HG02759 (cell line): ENCODE results near the gene DNAH17.

Experiments used
- ATAC-seq: cut with Tn5 transposase; IDR thresholded peaks from one replicate; pipeline ENCODE4 v1.9.1; 2021; ENCODE audit warnings: mild to moderate bottlenecking, moderate library complexity; ENCODE audit not compliant: unreplicated experiment

The DNAH17 gene

DNA sequence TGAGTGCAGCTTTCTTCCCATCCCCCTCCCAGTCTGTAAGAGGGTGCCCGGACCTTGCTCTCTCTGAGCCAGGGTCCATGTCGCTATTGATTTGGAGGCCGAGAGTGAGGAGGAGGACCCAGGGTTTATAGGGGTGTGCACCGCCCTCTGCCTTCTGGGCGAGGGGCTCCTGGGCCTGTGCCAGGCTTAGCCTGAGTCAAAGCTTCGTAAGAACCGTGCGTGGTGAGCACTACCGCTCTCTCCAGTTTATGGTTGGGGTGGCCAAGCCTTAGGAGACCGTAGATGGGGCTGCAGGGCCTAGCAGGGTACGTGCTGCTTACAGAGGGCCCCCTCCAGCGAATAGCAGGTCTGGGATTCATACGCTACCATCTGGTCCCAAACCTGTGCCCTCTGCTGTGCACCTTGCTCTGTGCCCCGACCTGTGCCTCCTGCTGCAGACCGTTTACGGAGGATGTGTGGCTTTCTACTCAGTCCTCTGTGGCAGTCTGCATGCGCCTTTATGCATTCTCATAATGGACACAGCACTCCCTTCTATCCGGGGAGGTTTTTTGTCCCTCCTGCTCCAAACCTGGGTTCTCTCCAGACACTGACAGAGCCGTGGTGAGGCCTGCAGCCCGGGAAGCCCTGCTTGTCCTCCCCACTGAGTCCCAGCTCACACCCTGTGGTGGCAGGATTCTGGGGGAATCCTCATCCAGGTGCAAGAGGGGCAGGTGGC is 144.0 kb downstream of the DNAH17 start:
- ATAC-seq, result no peak

DNA sequence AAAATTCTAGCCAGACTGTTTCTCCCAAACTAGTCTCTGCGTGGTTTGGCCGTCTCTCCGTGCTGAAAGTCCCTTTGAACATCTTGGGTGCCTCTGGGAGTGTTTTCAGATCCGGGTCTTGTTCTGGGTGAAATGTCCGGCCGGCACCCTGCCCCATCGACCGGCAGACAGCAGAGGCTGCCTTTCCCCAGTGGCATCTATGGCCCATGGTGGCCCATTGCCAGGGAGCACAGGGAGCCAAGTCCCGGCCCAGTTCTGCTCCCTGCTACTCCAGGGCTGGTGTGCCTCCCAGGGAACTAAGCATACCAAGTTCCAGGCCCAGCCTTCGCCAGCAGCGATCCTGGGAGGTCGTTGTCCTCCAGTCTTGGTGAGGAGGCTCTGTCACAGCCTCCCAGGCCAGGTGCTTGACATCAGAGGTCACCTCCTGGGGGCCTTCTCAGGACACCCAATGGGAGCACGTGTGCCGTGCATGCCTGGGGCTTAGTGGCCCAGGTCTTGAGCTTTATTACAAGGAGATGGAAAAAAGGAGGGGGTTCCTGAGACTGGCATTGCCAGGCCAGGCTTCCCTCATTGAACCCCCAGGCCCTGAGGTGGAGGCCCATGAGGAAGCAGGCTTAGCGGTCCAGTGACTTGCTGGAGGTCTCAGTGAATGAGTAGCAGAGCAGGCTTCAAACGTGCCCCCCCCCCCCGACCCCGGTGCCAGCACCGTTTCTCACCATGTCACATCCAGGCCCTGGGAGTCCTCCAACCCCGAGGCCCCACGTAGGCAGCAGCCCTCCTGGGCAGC is 144.8 kb downstream of the DNAH17 start:
- no peak for ATAC-seq

DNA sequence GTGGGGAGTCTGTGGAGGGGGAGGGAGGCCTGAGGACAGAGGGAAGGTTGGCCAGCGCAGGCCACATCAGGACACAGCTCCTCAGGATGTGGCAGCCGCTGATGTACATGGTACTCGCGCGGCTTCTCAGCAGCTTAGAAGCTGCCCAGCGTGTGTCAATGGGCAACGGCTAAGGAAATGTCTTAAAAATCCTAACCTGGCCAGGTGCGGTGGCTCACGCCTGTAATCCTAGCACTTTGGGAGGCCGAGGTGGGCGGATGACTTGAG is 145.6 kb downstream of the DNAH17 start:
- ATAC-seq, result no peak

DNA sequence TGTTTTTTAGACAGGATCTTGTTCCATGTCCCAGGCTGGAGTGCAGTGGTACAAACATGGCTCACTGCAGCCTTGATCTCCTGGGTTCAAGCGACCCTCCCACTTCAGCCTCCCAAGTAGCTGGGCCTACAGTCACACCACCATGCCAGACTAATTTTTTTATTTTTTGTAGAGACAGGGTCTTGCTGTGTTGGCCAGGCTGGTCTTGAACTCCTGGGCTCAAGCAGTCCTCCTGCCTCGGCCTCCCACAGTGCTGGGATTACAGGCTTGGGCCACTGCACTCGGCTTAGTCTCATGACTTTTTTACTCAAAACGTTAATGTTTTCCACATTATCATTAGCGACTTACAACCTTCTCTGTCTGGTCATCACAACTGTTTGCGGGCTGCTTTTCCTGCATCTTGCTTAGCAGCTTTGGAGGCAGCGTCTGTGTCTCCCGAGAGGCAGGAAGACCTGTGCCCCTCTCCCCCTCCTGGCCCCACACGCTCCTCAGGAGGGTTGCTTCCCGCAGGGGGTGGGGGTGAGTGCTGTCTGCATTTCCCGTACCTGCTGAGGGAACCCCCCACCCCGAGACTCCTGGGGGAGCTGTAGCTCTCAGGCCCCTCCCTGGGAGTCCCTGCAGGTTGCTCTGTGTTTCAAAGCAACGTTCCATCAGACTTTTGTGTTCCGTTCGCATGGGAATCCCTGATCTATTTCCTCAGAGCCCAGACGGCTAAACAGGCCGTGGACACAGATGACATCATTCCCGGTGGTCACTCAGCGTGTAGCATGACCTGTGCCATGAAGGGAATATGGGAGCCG is 146.1 kb downstream of the DNAH17 start:
- ATAC-seq, result no peak

DNA sequence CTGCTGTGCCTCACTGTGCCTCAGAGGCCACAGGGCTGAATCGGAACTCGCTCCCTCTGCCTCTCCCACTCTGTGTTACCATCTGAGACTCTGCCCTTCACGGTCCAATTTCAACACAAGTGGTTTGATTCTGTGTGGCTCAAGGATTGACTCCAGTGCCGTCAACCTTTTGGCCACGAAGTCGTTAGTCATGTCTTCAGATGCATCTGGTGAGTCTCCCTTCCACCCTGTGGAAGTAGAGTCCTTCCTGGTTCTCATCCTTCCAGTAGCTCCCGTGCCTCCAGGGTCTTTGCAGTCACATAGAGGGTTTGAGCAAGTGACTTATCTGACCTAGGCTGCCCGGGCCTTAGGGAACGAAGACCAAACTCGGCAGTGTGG is 147.6 kb downstream of the DNAH17 start:
- no peak for ATAC-seq

DNA sequence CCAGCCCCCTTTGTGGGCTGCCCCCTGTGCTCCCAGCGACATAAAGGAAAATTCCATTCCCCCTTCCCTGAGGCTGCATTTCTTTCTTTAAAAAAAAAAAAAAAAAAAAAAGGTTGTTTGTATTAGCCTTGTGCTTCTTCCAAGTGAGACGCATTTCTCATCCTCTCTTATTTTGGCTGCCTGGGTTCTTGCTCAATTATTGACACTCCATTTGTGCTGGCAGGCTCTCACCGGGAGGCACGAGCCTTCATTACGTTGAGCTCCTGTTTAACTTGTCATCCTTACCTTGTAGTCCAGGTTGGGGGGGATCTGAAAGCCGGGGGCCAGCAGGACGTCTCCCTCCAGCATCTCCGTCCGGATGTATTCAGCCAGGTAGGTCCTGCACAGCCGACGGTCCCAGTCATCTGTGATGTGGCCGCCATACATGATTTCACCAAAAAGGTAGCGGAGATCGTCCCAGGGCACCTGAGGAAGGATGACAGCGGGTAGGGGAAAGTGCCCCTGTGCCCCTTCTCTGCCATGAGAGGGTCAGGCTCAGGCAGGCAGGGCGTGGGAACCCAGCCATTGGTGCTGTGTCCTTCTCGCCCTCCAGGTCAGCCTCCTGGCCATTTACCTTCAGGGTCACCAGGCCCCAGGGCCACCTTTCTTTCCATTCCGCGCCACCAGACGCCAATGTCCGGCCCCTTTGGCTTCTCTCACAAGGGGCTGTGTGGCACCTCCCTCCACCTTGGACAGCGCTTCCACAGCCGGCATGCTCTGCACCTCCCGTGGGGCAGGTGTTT is 148.2 kb downstream of the DNAH17 start:
- ATAC-seq, result no peak

DNA sequence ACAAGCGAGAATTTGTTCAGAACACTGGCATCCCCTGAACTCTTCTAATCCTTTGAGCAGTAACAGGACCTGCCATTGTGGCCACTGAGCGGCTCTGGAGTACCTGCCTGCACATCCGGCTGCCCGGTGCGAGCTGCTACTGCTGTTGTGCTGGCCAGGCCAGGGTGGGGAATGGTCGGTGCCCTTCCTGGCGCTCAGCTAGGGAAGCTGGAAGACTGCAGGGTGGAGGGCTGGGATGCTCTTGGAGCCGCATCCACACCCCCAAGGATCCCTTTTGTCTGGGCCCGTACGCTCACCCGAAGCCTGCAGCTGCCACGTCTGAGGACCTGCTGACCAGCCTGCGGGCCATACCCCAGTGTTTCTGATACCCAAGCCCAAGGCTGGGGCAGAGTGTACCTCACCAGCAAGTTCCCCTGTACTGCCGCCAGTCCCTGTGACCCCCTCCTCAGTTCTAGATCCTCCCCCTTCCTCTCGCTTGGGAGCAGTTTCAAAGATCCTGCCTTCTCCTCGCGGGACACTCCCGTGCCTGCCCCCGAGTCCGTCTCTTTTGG is 149.1 kb downstream of the DNAH17 start:
- no peak for ATAC-seq

DNA sequence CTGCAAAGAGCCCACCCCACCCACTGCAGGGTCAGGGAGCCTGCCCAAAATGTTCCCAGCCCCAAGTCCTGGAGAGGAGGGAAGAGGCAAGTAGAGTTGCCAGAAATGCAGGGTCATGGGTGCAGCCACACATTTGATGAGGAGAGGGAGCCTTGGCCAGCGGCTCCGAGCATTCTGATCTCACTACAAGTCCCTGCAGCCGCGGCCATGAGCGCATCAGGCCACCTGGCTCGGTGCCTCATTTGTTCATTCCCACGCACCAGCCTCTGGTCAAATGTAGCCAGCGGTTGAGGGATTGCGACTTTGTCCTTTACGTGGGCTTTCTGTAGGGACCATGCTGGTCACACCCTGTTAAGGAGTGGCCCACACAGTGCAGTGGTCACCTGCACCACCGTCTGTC is 150.1 kb downstream of the DNAH17 start:
- no peak for ATAC-seq

DNA sequence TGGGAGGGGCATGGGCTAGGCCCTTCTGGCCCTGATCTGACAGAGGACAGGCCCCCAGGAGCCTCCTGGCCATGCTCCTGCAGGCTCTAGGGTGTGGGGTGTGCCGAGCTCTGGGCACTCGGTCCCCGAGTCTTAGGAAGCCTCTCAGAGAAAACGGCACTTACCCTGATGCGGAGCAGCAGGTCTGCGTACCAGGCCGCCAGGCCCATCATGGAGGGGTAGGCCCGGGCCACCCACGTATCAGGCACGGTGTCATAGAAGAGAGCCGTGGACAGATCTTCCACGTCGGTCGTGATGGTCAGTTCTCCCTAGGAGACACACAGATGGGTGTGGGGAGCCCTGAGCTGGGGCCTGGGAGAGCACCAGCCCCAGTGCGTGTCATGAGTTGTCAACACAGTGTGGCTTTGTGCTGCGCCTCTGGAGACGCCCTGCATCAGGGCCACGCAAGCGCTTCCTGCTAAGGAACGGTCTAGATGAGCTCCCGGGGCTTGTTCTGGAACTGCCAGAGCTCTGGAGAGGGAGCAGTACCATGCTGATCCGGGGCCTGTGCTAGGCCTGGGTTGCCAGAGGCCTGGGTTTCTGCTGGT is 150.8 kb downstream of the DNAH17 start:
- ATAC-seq, result no peak

DNA sequence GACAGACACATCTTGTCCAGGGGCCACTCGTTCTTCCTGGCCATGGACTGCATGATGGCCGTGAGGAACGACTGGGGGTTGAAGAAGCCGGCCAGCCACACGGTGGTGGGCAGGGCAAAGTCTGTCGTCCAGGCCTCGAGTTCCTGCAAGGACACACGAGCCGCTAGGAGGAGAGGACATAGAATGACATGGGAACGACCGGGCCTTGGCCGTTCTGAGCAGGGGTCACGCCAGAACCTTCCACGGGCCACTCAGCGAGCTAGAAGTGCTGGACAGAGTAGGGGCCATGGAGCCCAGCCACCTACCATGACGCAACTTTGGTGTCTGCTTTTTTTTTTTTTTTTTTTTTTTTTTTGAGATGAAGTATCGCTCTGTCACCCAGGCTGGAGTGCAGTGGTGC is 151.8 kb downstream of the DNAH17 start:
- ATAC-seq, result no peak

DNA sequence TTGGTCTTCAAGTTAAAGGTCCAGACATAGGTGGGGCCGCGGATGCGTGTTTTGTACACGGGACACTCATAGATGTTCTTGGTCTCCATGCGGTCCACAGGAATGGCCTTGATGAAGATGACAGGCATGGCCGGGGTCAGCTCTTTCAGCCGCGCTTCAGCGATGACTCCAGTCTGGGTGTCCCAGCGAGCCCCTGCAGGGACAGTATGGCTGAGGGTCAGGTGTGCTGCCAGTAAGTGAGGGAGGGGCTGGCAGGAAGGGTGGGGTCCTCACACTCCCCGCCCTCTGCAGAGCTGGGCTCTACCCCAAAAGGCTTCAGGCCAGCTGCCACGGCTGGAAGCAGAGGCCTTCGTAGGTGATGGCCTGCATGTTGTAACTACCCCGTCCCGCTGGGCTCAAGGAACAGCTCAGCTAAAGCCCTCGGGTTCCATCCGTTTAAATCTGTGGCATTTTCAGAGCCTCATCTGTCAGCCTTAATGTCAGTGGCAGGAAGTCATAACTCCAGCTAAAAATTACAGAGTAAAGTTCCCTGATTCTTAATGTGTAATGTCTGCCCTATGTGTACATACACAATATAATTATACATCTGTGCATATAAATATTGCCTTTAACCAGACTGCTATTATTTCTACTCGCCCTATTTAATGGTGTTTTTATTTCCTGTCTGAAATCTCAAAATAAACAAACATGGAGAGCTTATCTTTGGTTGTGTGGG is 153.1 kb downstream of the DNAH17 start:
- no peak for ATAC-seq

DNA sequence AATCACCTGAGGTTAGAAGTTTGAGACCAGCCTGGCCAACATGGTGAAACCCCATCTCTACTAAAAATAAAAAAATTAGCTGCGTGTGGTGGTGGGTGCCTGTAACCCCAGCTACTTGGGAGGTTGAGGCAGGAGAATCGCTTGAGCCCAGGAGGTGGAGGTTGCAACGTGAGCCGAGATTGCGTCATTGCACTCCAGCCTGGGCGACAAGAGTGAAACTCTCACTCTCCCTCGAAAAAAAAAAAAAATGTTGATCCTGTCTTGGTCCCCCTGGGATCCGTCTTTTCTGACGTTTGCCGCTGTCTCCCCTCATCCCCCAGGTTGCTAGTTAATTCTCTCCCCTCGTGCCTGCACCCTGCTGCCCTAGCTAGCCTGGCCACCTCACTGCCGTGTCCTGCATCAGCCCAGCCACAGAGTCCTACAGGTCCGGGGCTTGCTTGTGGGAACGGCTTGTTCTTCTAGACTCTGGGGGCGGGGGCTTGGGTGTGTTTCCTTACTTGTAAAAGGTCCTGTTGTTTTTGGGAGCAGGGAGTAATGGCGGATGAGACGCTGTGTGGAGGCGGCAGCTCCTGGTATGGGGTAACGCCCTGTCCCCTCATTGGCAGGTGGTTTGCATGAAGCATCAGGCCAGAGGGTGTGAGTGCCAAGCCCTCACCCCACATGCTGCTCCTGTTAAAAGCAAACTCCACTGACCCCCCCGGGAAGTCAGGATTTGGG is 154.2 kb downstream of the DNAH17 start:
- ATAC-seq, result no peak

DNA sequence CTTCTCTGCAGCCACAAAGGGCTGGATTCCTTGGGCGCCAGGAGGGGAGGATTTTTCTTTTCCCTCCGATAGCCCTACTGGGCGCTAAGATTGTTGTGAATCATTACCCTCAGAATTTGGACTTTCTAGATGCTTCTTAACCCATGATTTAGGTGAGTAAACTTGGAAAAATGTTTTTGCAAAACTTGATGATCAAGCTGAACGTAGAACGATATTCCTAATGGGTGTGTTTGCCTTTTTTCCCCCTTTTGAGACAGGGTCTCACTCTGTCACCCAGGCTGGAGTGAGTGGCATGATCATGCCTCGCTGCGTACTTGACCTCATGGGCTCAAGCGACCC is 155.0 kb downstream of the DNAH17 start:
- ATAC-seq, result no peak

DNA sequence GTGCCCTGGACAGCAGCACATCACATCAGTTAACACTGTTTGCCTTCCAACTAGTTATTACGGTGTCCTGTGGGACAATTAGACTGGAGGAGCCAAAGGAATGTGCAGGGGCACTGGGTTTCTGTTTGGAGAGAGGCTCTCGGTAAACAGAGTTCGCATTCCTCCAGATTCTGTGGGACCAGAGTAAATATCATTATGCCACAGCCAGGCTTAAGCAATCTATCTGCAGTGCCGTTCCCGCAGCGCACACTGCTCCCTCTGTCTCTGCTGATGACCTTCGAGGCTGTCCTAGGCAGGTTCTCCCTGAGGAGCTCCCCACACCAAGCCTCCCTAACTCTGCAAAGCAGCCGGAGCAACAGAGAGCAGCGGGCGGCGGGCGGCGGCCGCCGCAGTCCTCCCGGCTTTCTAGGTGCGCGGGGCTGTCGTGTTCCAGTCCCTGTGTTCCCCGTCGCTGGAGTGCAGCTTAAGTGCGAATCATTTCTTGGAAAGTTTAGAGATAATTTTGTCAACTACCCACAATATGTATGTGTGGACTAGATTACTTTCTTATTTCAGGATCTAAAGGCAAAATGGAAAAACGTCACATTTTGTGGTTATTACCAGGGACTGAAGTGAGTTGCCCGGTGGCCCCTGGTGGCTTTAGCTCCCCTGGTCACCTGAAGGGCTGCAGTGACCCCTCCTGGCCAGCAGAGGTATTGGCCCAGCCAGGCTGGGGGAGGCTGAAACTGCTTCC is 155.5 kb downstream of the DNAH17 start:
- no peak for ATAC-seq

DNA sequence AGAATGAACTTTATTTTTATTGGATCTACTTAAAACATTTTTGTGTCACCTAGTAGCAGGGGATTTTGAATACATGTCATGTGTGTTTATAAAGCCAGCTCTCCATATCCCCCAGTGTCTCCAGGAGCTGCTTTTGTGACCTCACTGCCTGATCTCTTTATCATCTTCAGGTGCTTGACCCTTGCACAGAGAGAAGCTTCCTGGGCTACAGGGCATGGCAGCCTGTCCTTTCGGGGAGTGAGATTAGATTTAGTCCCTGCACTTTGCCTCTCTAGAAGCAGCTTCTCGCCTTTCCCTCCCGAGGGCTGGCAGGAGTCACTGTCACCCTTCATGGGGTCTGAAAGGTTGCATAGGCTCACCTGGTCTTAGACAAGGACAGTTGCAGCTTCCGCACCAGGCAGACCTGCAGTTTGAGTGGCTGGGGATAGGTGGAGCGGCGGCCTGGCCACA is 156.1 kb downstream of the DNAH17 start:
- no peak for ATAC-seq

DNA sequence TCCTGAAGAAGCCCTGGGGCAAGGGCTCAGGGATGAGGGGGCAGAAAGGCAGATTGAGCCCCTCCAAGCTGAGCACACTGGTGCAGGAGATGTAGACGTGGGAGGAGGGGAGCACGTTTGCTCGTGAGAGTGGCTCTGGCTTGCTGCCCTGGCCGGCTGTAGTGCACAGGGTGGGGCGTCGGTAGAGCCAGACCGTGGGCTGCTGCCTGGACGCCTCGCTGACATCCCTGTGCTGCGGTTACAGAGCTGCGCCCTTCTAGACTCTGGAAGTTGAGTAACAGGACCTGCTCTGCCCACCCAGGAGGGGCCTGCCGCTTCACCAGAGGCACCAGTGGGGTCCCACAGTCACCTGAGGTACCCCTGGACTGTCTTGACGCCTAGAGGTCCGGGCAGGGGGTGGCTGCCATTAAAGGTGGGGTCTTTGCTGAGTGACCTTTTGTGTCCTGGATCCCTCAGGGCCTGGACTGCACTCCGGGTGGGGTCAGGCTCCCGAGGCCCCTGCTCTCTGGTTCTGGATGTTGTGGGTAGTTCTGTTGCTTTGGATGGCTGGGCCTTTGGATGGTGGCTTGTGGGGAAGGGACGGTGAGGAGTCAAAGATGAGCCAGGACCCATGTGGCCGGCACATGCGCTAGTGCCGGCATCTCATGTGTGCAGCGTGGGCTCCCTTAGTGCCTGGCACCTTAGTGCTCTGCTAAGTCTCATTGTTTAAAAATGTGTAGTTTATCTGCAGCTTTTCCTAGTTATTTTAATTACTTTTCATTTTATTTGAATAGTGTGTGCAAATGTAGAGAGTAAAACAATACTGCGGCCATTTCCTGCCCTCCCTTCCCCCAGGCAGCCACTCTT is 157.0 kb downstream of the DNAH17 start:
- no peak for ATAC-seq

DNA sequence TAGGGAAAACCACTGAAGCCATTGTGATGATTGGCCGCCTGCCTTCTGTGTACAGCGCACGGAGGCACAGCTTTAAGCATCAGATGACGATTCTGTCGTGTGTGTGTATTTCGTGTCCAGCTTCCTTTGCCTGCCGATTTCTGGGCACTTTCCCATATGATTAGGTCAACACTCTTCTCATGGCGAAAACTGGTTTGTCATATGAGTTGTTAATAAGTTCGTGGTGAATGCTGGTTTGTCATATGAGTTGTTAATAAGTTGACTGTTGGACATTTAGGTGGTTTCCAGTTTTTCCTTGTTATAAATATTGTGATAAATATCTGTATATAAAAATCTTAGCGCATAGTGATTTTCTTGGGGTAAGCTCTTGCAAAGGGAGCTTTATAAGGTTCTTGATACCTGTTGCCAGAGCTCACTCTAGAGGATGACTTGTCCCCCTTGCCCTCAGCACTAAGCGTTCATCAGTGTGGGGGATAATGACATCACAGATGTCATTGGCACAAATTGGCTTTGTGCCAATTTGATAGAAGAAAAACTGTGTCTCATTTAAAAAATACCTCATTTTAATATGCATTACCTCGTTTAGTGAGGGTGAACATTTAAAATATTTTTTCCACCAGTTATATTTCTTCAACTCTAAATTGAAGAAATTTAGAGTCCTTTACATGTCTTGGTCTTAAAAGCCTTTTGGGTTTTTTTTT is 158.7 kb downstream of the DNAH17 start:
- ATAC-seq, result no peak
